Nephron progenitor cell (in vitro differentiated cells): Measurements from ENCODE around the gene STEAP2.

Experiments used
- DNase-seq: peaks from one replicate; pipeline ENCODE4 v3.0.0; 2021
- H3K27ac Mint-ChIP-seq: 2 replicates; pipeline ENCODE4 v1.8.0; 2021; ENCODE audit warnings: mild to moderate bottlenecking, moderate library complexity, mixed read lengths
- H3K27me3 Mint-ChIP-seq: 2 replicates; pipeline ENCODE4 v1.8.0; 2021; ENCODE audit warnings: mild to moderate bottlenecking, low read depth, mixed read lengths; ENCODE audit not compliant: poor library complexity
- H3K36me3 Mint-ChIP-seq: 2 replicates; pipeline ENCODE4 v1.8.0; 2021; ENCODE audit warnings: low read depth, mixed read lengths
- H3K4me1 Mint-ChIP-seq: 2 replicates; pipeline ENCODE4 v1.8.0; 2021; ENCODE audit warnings: mixed read lengths
- H3K4me3 Mint-ChIP-seq: 2 replicates; pipeline ENCODE4 v1.8.0; 2021; ENCODE audit warnings: mild to moderate bottlenecking, moderate library complexity, mixed read lengths
- H3K9me3 Mint-ChIP-seq: 2 replicates; pipeline ENCODE4 v1.8.0; 2021; ENCODE audit warnings: mild to moderate bottlenecking, moderate library complexity, mixed read lengths
- TF ChIP-seq, protein P1 (sequence below): fragments of 200-600 bp; sonication (generic); IDR thresholded peaks from 2 replicates; pipeline ENCODE4 v1.5.0; 2021; ENCODE audit warnings: antibody characterized with exemption

Gene STEAP2

DNA sequence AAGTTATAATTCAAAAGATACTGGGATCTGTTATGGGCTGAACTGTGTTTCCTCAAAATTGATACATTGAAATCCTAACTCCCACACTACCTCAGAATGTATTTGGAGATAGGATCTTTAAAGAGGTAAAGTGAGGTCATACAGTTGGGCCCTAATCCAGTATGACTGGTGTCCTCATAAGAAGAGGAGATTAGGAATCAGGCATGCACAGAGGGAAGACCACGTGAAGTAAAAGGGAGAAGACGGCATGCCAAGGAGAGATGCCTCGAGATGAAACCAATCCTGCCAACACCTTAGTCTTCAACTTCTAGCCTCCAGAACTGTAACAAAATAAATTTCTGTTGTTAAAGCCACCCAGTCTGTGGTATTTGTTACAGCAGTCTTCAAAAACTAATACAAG, 27.5 kb downstream of the STEAP2 start:
- Mint-ChIP-seq H3K4me1 (peaks cover 9% of the 10 kb centered on the region), H3K36me3 (no peaks in the 10 kb centered on the region), H3K27ac (no peak overlapping the region), H3K4me3 (no peak overlapping the region), H3K27me3 (no peaks in the 10 kb centered on the region), H3K9me3 (no peaks in the 10 kb centered on the region)
- TF ChIP-seq, protein P1, sequence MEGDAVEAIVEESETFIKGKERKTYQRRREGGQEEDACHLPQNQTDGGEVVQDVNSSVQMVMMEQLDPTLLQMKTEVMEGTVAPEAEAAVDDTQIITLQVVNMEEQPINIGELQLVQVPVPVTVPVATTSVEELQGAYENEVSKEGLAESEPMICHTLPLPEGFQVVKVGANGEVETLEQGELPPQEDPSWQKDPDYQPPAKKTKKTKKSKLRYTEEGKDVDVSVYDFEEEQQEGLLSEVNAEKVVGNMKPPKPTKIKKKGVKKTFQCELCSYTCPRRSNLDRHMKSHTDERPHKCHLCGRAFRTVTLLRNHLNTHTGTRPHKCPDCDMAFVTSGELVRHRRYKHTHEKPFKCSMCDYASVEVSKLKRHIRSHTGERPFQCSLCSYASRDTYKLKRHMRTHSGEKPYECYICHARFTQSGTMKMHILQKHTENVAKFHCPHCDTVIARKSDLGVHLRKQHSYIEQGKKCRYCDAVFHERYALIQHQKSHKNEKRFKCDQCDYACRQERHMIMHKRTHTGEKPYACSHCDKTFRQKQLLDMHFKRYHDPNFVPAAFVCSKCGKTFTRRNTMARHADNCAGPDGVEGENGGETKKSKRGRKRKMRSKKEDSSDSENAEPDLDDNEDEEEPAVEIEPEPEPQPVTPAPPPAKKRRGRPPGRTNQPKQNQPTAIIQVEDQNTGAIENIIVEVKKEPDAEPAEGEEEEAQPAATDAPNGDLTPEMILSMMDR: no peak
- no peak for DNase-seq

DNA sequence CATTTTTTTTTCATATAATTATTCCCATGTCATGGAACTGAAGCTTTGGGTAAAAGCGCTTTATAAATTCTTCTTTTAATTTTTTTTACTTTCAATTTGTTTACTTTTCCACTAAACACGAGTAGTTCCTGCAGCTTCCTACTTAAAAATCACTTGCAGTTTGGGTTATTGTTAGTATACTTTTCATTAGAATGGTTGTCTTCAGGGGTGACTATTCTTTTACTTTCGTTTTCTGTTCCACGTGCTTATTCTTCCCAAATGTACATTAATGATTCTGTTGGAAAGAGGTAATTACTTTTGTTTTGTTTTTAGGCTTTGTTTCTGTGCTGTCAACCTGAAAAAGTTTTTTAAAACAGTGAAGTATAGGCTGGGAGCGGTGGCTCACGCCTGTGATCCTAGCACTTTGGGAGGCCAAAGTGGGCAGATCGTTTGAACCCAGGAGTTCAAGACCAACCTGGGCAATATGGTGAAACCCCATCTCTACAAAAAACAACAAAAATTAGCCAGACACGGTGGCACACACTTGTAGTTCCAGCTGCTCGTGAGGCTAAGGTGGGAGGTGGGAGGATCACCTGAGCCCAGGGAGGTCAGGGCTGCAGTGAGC, 28.2 kb downstream of the STEAP2 start:
- H3K27me3 Mint-ChIP-seq: no peaks in the 10 kb centered on the region
- no peak overlapping the region for H3K27ac Mint-ChIP-seq
- H3K9me3 Mint-ChIP-seq: no peaks in the 10 kb centered on the region
- no peak overlapping the region for H3K4me3 Mint-ChIP-seq
- no peaks in the 10 kb centered on the region for H3K36me3 Mint-ChIP-seq
- H3K4me1 Mint-ChIP-seq: peaks cover 14% of the 10 kb centered on the region
- no peak for DNase-seq
- TF ChIP-seq, protein P1: no peak

DNA sequence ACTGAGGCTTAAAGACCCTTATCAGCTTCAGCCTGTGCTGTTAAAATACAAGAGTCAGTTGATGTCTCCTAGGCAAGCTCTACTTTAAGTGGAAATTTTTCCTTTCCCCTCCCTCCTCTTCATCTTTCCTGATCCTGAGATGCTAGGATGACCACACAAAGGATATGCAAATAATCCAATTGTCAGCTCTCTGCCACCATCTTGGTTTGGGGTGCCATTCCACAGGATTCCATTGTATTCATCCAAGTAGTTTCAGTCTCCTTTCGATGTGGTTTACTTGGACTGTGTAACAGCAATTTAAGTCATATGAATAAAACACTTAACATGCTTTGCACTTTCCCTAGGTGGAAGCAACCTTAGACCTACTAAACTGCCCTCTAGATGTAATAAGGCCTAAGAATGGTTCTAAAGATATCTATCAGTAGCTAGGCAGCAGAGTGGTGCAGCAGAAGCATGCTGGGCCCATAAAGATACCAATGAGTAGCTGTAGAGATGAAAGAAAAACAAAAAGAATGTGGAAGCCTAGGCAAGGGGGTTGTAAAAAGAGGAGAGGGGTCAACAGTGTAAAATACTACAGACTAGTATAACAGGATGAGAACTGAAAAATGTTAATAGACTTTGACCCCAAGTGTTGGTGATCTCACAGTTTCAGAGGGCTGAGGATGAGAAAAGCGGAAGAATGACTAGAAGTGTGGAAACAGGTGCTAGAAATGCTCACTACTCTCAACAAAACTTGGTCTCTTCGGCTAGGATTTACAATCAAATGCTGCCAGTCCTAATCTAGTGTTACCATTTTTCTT, 31.0 kb downstream of the STEAP2 start:
- no peak overlapping the region for H3K4me3 Mint-ChIP-seq
- TF ChIP-seq, protein P1: no peak
- H3K27ac Mint-ChIP-seq: no peak overlapping the region
- no peaks in the 10 kb centered on the region for H3K36me3 Mint-ChIP-seq
- DNase-seq: no peak
- H3K4me1 Mint-ChIP-seq: peaks cover 30% of the 10 kb centered on the region
- H3K9me3 Mint-ChIP-seq: no peaks in the 10 kb centered on the region
- H3K27me3 Mint-ChIP-seq: peaks cover 21% of the 10 kb centered on the region

DNA sequence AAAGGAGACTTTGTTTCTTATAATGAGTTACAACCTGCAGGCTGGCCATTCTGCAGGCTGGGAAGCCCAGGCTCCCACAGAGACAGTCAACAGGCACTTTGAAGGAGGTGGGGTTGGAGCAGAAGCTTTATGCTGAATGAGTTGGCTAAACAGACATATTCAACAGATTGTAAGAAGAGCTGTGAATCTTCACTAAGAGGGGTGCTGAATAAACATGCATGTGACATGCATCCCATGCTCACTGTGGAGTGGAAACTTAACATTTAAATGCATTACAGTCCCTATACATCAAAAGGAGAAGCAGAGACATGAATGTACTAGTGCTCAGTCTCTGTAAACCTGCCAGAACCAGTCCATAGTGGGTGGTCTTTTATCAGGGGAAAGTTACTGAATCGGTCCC, 32.0 kb downstream of the STEAP2 start:
- Mint-ChIP-seq H3K36me3 (no peaks in the 10 kb centered on the region), H3K4me3 (peak overlapping the region; percentile 92), H3K27me3 (peaks cover 22% of the 10 kb centered on the region), H3K27ac (no peak overlapping the region), H3K4me1 (peaks cover 30% of the 10 kb centered on the region), H3K9me3 (no peaks in the 10 kb centered on the region)
- DNase-seq: no peak
- TF ChIP-seq, protein P1: no peak

DNA sequence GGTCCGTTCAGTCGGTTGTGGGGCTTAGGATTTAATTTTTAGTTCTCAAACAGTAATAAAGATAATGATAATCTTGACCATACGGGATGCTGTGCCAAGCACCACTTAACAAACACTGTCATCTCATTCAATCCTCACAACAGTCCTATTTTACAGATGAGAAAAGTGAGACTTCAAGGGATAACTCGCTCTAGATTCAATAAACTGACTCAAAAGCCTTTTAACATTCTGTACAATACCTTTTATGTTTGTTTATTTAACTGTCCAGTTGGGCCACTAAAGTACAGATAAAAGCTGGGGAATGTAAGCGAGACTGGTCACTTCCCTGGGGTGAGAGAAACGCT, 33.0 kb downstream of the STEAP2 start:
- no peak for DNase-seq
- Mint-ChIP-seq H3K9me3 (no peaks in the 10 kb centered on the region), H3K4me3 (peak overlapping the region; percentile 92), H3K27ac (no peak overlapping the region), H3K27me3 (peaks cover 26% of the 10 kb centered on the region), H3K4me1 (peaks cover 30% of the 10 kb centered on the region), H3K36me3 (no peaks in the 10 kb centered on the region)
- TF ChIP-seq, protein P1: no peak
